Endothelial cell of umbilical vein (primary cell): Measurements from ENCODE around the gene NANOS2. TPM values are rescaled to one million over a fixed set of nuclear protein-coding genes. Genes with fewer than 3 reads are reported as not detected.
A peak's percentile ranks its signal among the peaks of the same experiment; 100 is the strongest.

Source experiments
- BruUV-seq: library from RNA; stranded (reverse); fragments of 400-500 nt; replicated peaks from 2 replicates; lab custom pipeline; 2021; lab: Mats Ljungman, UMichigan
- CTCF ChIA-PET: fragments of 300-600, 350-600 bp; sonication (Branson Sonifier 250); formaldehyde crosslinking; loops from one replicate; lab custom pipeline; 2021; ENCODE audit warnings: antibody characterized with exemption, inconsistent platforms; lab: Charles Lee
- POLR2A ChIA-PET: fragments of 300-600, 350-600 bp; sonication (Branson Sonifier 250); formaldehyde crosslinking; loops from one replicate; lab custom pipeline; 2021; ENCODE audit warnings: antibody characterized with exemption, inconsistent platforms; lab: Charles Lee
- DNase-seq: peaks from one replicate; pipeline ENCODE4 v3.0.0-alpha.2; 2011; ENCODE audit warnings: low read depth, low spot score
- FAIRE-seq: peaks from 2 replicates; lab custom pipeline; 2011; peaks lifted over from hg19 to GRCh38; lab: Jason Lieb, UNC
- H2AFZ ChIP-seq: 2 replicates; pipeline ENCODE4 v1.6.0; 2012; ENCODE audit warnings: low read depth, low read length, control low read depth, inconsistent platforms
- H3K27ac ChIP-seq: 2 replicates; pipeline ENCODE4 v1.5.1; 2011; ENCODE audit warnings: low read depth, mild to moderate bottlenecking, control low read depth, low read length, moderate library complexity; ENCODE audit not compliant: insufficient read depth
- H3K27me3 ChIP-seq, 2 experiments: 2 replicates each; pipeline versions ENCODE4 v1.6.0 to v1.6.1; 2011; ENCODE audit warnings: low read length in 2 of 2, mixed read lengths in 1 of 2; ENCODE audit not compliant: control insufficient read depth in 2 of 2, insufficient read depth in 2 of 2
- H3K36me3 ChIP-seq, 2 experiments: 2 replicates in 1 of 2; 3 replicates in 1 of 2; pipeline ENCODE4 v1.5.1; 2011; ENCODE audit warnings: low read length in 2 of 2, mild to moderate bottlenecking in 1 of 2, moderate library complexity in 1 of 2; ENCODE audit not compliant: control insufficient read depth in 2 of 2, insufficient read depth in 2 of 2; ENCODE audit errors: extremely low read depth in 1 of 2
- H3K4me1 ChIP-seq: 3 replicates; pipeline ENCODE4 v1.5.1; 2011; ENCODE audit warnings: mild to moderate bottlenecking, low read length; ENCODE audit not compliant: control insufficient read depth, insufficient read depth; ENCODE audit errors: extremely low read depth
- H3K4me2 ChIP-seq: 2 replicates; pipeline ENCODE4 v1.6.1; 2011; ENCODE audit warnings: low read length, control low read depth, mixed read lengths; ENCODE audit not compliant: insufficient read depth
- H3K4me3 ChIP-seq, 3 experiments: fragments of 200-600 bp in 1 of 3; sonication (generic), shearing (Covaris generic) in 1 of 3; replicated peaks in 1 of 3; 2 replicates each; pipeline ENCODE4 v1.5.1; 2011 to 2016; ENCODE audit warnings: control low read depth in 3 of 3, low read length in 3 of 3, mild to moderate bottlenecking in 2 of 3, inconsistent platforms in 1 of 3, low read depth in 1 of 3, moderate library complexity in 1 of 3; ENCODE audit not compliant: insufficient read depth in 1 of 3
- H3K79me2 ChIP-seq: 2 replicates; pipeline ENCODE4 v1.6.0; 2012; ENCODE audit warnings: low read length, inconsistent platforms; ENCODE audit not compliant: control insufficient read depth, insufficient read depth
- H3K9ac ChIP-seq: replicated peaks from 2 replicates; pipeline ENCODE3; 2011; ENCODE audit warnings: low read length, control low read depth; ENCODE audit not compliant: insufficient read depth; ENCODE audit errors: extremely low read depth
- H3K9me1 ChIP-seq: replicated peaks from 3 replicates; pipeline ENCODE4 v1.6.0; 2011; ENCODE audit warnings: mild to moderate bottlenecking, low read length; ENCODE audit not compliant: control insufficient read depth, insufficient read depth; ENCODE audit errors: extremely low read depth
- H3K9me3 ChIP-seq: replicated peaks from 2 replicates; pipeline ENCODE4 v1.5.1; 2012; ENCODE audit warnings: low read length, inconsistent platforms; ENCODE audit not compliant: control insufficient read depth, insufficient read depth
- H4K20me1 ChIP-seq: replicated peaks from 2 replicates; pipeline ENCODE3; 2011; ENCODE audit warnings: mild to moderate bottlenecking, low read length; ENCODE audit not compliant: control insufficient read depth, insufficient read depth; ENCODE audit errors: extremely low read depth
- CTCF ChIP-seq, 2 donors: IDR thresholded peaks; 1 replicate in 1 of 2; 2 replicates in 1 of 2; pipeline ENCODE4 v1.5.1; 2011; ENCODE audit warnings: low read length in 2 of 2, mild to moderate bottlenecking in 2 of 2, moderate library complexity in 2 of 2, control low read depth in 1 of 2, inconsistent platforms in 1 of 2, low read depth in 1 of 2; ENCODE audit not compliant: insufficient read depth in 1 of 2; ENCODE audit errors: extremely low read depth in 1 of 2
- EZH2 ChIP-seq: IDR thresholded peaks from 2 replicates; pipeline ENCODE4 v1.6.1; 2012; ENCODE audit warnings: borderline replicate concordance, low read depth, mild to moderate bottlenecking, moderate library complexity, low read length, inconsistent platforms; ENCODE audit not compliant: severe bottlenecking
- FOS ChIP-seq: IDR thresholded peaks from 2 replicates; pipeline ENCODE4 v1.6.1; 2011; ENCODE audit warnings: mild to moderate bottlenecking, low read length, moderate library complexity, borderline replicate concordance; ENCODE audit not compliant: insufficient read depth
- GATA2 ChIP-seq: IDR thresholded peaks from 2 replicates; pipeline ENCODE4 v1.7.0; 2011; ENCODE audit warnings: low read depth, mild to moderate bottlenecking, moderate library complexity, mixed read lengths, low read length; ENCODE audit not compliant: insufficient read length, insufficient read depth
- JUN ChIP-seq: IDR thresholded peaks from 2 replicates; pipeline ENCODE4 v1.6.1; 2011; ENCODE audit warnings: borderline replicate concordance, low read depth; ENCODE audit not compliant: insufficient read length, insufficient read depth
- MYC ChIP-seq: IDR thresholded peaks from one replicate; pipeline ENCODE4 v1.6.1; 2011; ENCODE audit warnings: mild to moderate bottlenecking, low read depth, low read length
- POLR2A ChIP-seq: IDR thresholded peaks from 2 replicates; pipeline ENCODE4 v1.6.1; 2012; ENCODE audit warnings: low read depth, mild to moderate bottlenecking, control low read depth, low read length
- POLR2AphosphoS5 ChIP-seq: IDR thresholded peaks from 2 replicates; pipeline ENCODE4 v1.6.1; 2012; ENCODE audit warnings: low read depth, mild to moderate bottlenecking, control low read depth, low read length, moderate library complexity; ENCODE audit not compliant: insufficient read depth
- dilution Hi-C: fragments of 300-500 bp; cut with MboI; formaldehyde crosslinking; loops from one replicate; pipeline ENCODE4 v1.15.0; 2019; ENCODE audit warnings: low sequenced_read_pairs; ENCODE audit not compliant: extremely low pct_ligation_motif_present
- intact Hi-C: fragments of 100-400 bp; cut with micrococcal nuclease; formaldehyde crosslinking; loops from one replicate; pipeline ENCODE4 v1.10.0; 2022
- polyA plus RNA-seq, 4 experiments: library from polyadenylated mRNA; depleted of rRNA in 3 of 4; stranded (reverse) in 3 of 4; unstranded in 1 of 4; fragments of >200 nt; gene quantifications; 2 replicates each; pipeline versions ENCODE4 v1.2.1 to v1.2.3, GENCODE V29; 2011 to 2012; ENCODE audit warnings: missing spikeins in 1 of 4
- total RNA-seq: library from RNA; stranded (reverse); gene quantifications from 2 replicates; pipeline ENCODE4 v1.2.3, GENCODE V29; 2021
- TF ChIP-seq, protein P1 (sequence below): IDR thresholded peaks from 2 replicates; pipeline ENCODE4 v1.6.1; 2011; ENCODE audit not compliant: insufficient read depth, insufficient read length

NANOS2 gene
- total and polyA plus RNA-seq, 2 donors (not counting 3 experiments of a cell fraction or from before 2014, with no cell fraction given) = not detected

- CTCF ChIA-PET = interaction anchor here (1.0 to 1.3 kb wide), 2 partner anchors 57 to 237 kb away, joined by 3 read pairs; no protein-coding TSS in a partner anchor
- Histone ChIP-seq H3K79me2 (no peaks in the 10 kb centered on the region), H3K9ac (no peak overlapping the region), H2AFZ (no peak overlapping the region), H3K9me1 (no peaks in the 10 kb centered on the region), H4K20me1 (no peaks in the 10 kb centered on the region), H3K4me3 (no peak overlapping the region), H3K36me3 (peaks cover 0 to 18% of the 10 kb centered on the region in 2 experiments), H3K9me3 (no peaks in the 10 kb centered on the region), H3K4me2 (no peak overlapping the region), H3K27me3 (no peaks in the 10 kb centered on the region), H3K4me1 (peaks cover 28% of the 10 kb centered on the region), H3K27ac (no peak overlapping the region)
- BruUV-seq = no TSS peak
- POLR2A ChIA-PET = no interaction called here
- intact Hi-C loops = no loop called here
- dilution Hi-C loops = no loop called here
- DNase-seq = no peak
- FAIRE-seq = peak; percentile 21
- TF ChIP-seq MYC = no peak
- TF ChIP-seq POLR2AphosphoS5 = no peak
- no peak for TF ChIP-seq GATA2
- TF ChIP-seq, protein P1, sequence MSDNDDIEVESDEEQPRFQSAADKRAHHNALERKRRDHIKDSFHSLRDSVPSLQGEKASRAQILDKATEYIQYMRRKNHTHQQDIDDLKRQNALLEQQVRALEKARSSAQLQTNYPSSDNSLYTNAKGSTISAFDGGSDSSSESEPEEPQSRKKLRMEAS = no peak
- TF ChIP-seq JUN = no peak
- no peak for TF ChIP-seq FOS
- TF ChIP-seq CTCF (IDR thresholded peaks at IDR 0.05; ENCODE audit: extremely low read depth in 1 of 2, insufficient read depth in 1 of 2, low read depth in 1 of 2, low read length in 2 of 2) = no peak
- TF ChIP-seq EZH2 = no peak
- TF ChIP-seq POLR2A = no peak
Measured at GRCh38 chr19:45952686-45953505, 38.3 kb upstream of the NANOS2 start.
